Endothelial cell of umbilical vein (primary cell): Measurements from ENCODE around the gene ARPC5L.

Source experiments
- CTCF ChIP-seq, 2 donors: IDR thresholded peaks; 1 replicate in 1 of 2; 2 replicates in 1 of 2; pipeline ENCODE4 v1.5.1; 2011; ENCODE audit warnings: low read length in 2 of 2, mild to moderate bottlenecking in 2 of 2, moderate library complexity in 2 of 2, control low read depth in 1 of 2, inconsistent platforms in 1 of 2, low read depth in 1 of 2; ENCODE audit not compliant: insufficient read depth in 1 of 2; ENCODE audit errors: extremely low read depth in 1 of 2
- EZH2 ChIP-seq: IDR thresholded peaks from 2 replicates; pipeline ENCODE4 v1.6.1; 2012; ENCODE audit warnings: borderline replicate concordance, low read depth, mild to moderate bottlenecking, moderate library complexity, low read length, inconsistent platforms; ENCODE audit not compliant: severe bottlenecking
- FOS ChIP-seq: IDR thresholded peaks from 2 replicates; pipeline ENCODE4 v1.6.1; 2011; ENCODE audit warnings: mild to moderate bottlenecking, low read length, moderate library complexity, borderline replicate concordance; ENCODE audit not compliant: insufficient read depth
- GATA2 ChIP-seq: IDR thresholded peaks from 2 replicates; pipeline ENCODE4 v1.7.0; 2011; ENCODE audit warnings: low read depth, mild to moderate bottlenecking, moderate library complexity, mixed read lengths, low read length; ENCODE audit not compliant: insufficient read length, insufficient read depth
- MAX ChIP-seq: IDR thresholded peaks from 2 replicates; pipeline ENCODE4 v1.6.1; 2011; ENCODE audit not compliant: insufficient read depth, insufficient read length
- POLR2A ChIP-seq: IDR thresholded peaks from 2 replicates; pipeline ENCODE4 v1.6.1; 2012; ENCODE audit warnings: low read depth, mild to moderate bottlenecking, control low read depth, low read length
- POLR2AphosphoS5 ChIP-seq: IDR thresholded peaks from 2 replicates; pipeline ENCODE4 v1.6.1; 2012; ENCODE audit warnings: low read depth, mild to moderate bottlenecking, control low read depth, low read length, moderate library complexity; ENCODE audit not compliant: insufficient read depth

GRCh38 chr9:124884376-124884775, 22.4 kb downstream of the ARPC5L start:
- no peak for TF ChIP-seq CTCF (IDR thresholded peaks at IDR 0.05; ENCODE audit: extremely low read depth in 1 of 2, insufficient read depth in 1 of 2, low read depth in 1 of 2, low read length in 2 of 2)
- no peak for TF ChIP-seq POLR2A
- no peak for TF ChIP-seq EZH2
- no peak for TF ChIP-seq GATA2
- no peak for TF ChIP-seq MAX
- no peak for TF ChIP-seq POLR2AphosphoS5
- TF ChIP-seq FOS = no peak
